OCI-LY3 (cell line): Measurements from ENCODE around the gene GPATCH8.

Experiments used
- CTCF ChIP-seq: fragments of 200-600, 300-600 bp; sonication (generic); IDR thresholded peaks from 2 replicates; pipeline ENCODE4 v1.5.1; 2014; ENCODE audit warnings: antibody characterized with exemption, low read length, low read depth
- EZH2phosphoT487 ChIP-seq: fragments of 200-600 bp; shearing (Covaris generic); IDR thresholded peaks from 2 replicates; pipeline ENCODE4 v1.6.1; 2018; ENCODE audit warnings: antibody characterized with exemption, mixed run types, low read depth

DNA sequence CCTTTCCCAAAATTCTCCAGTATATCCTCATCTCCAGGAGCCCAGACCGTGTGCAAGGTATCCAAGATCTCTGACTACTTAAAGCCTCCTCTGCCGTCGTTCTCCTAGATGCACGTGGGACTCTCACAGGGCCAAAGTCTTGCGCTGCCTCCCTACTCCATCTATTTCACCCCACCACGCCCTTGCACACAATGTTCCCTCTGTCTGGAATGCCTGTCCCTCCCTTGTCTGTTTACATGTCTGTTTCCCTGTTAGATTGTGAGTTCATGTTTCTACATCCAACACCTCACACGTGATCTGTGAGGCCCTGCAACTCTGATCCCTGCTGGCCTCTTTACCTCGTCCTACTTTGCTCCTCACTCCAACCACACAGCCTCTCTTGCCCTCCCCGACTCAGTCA is 49.2 kb upstream of the GPATCH8 start:
- TF ChIP-seq CTCF, result no peak
- no peak for TF ChIP-seq EZH2phosphoT487
